Measurements from ENCODE around the gene PZP. TPM values are rescaled to one million over a fixed set of nuclear protein-coding genes. Genes with fewer than 3 reads are reported as not detected.
A peak's percentile ranks its signal among the peaks of the same experiment; 100 is the strongest.

PZP gene
- total RNA-seq, 1 experiment from 2014 or later = not detected

GRCh38 chr12:9156119-9156518 lies 52.1 kb downstream of the PZP start:
- BruUV-seq (replicated peaks) = no TSS peak
- DNase-seq = no peak
- no peak overlapping the region for H2AFZ ChIP-seq
- no peak for TF ChIP-seq EZH2 (IDR thresholded peaks at IDR 0.05; ENCODE audit: low read depth)
- TF ChIP-seq CTCF (conservative IDR thresholded peaks at IDR 0.05) = no peak
- intact Hi-C loops (cut with micrococcal nuclease; ENCODE audit: unreplicated experiment) = no loop called here
- H3K27ac ChIP-seq = no peak overlapping the region
- no peaks in the 10 kb centered on the region for H3K79me2 ChIP-seq (ENCODE audit: low read depth)
- no peaks in the 10 kb centered on the region for H4K20me1 ChIP-seq (ENCODE audit: insufficient read depth)
- ChIA-PET POLR2A (ENCODE audit: unreplicated experiment) (no interaction called here), CTCF (no interaction called here)
- H3K4me1 ChIP-seq (replicated peaks; ENCODE audit: insufficient read depth) = no peaks in the 10 kb centered on the region
- H3F3A ChIP-seq (ENCODE audit: insufficient read depth, low read depth) = no peaks in the 10 kb centered on the region
- no peaks in the 10 kb centered on the region for H3K9me2 ChIP-seq (ENCODE audit: insufficient read depth)
- no peak overlapping the region for H3K4me3 ChIP-seq
- no peaks in the 10 kb centered on the region for H3K9me3 ChIP-seq (ENCODE audit: insufficient read depth, low read depth)
- peaks cover 34% of the 10 kb centered on the region for H3K27me3 ChIP-seq (ENCODE audit: insufficient read depth, low read depth)
- no peak overlapping the region for H3K4me2 ChIP-seq
- no peaks in the 10 kb centered on the region for H3K36me3 ChIP-seq (ENCODE audit: low read depth)

- Histone ChIP-seq H3K9me2 (ENCODE audit: insufficient read depth) (no peaks in the 10 kb centered on the region), H3K9me3 (ENCODE audit: insufficient read depth, low read depth) (0 out of 2 replicates have a peak, but pooled peaks cover 3% of the 10 kb centered on the region), H3K4me1 (replicated peaks; ENCODE audit: insufficient read depth) (no peaks in the 10 kb centered on the region), H3K79me2 (ENCODE audit: low read depth) (no peaks in the 10 kb centered on the region), H3K4me2 (no peak overlapping the region), H3K36me3 (ENCODE audit: low read depth) (no peaks in the 10 kb centered on the region), H3K27me3 (ENCODE audit: insufficient read depth, low read depth) (no peaks in the 10 kb centered on the region; the same call in 1 of the 2 replicates), H4K20me1 (ENCODE audit: insufficient read depth) (no peaks in the 10 kb centered on the region), H3F3A (ENCODE audit: insufficient read depth, low read depth) (no peaks in the 10 kb centered on the region), H3K27ac (no peak overlapping the region), H3K4me3 (no peak overlapping the region), H2AFZ (no peak overlapping the region)
- no peak for DNase-seq
- BruUV-seq (replicated peaks) = no TSS peak
- POLR2A ChIA-PET (ENCODE audit: unreplicated experiment) = no interaction called here
- TF ChIP-seq CTCF (conservative IDR thresholded peaks at IDR 0.05) (peak; percentile 51), EZH2 (IDR thresholded peaks at IDR 0.05; ENCODE audit: low read depth) (no peak)
- CTCF ChIA-PET = interaction anchor here (0.6 kb wide), 1 partner anchor 321 kb away, joined by 3 read pairs; no protein-coding TSS in a partner anchor
- intact Hi-C loops (cut with micrococcal nuclease; ENCODE audit: unreplicated experiment) = no loop called here
Measured at GRCh38 chr12:9149372-9149771, 58.8 kb downstream of the PZP start.

- Histone ChIP-seq H3K4me1 (replicated peaks; ENCODE audit: insufficient read depth) (no peaks in the 10 kb centered on the region), H3K27me3 (ENCODE audit: insufficient read depth, low read depth) (no peaks in the 10 kb centered on the region; the same call in 1 of the 2 replicates), H2AFZ (no peak overlapping the region), H4K20me1 (ENCODE audit: insufficient read depth) (no peaks in the 10 kb centered on the region), H3K4me2 (no peak overlapping the region), H3F3A (ENCODE audit: insufficient read depth, low read depth) (no peaks in the 10 kb centered on the region), H3K36me3 (ENCODE audit: low read depth) (no peaks in the 10 kb centered on the region), H3K4me3 (no peak overlapping the region), H3K27ac (no peak overlapping the region), H3K9me3 (ENCODE audit: insufficient read depth, low read depth) (0 out of 2 replicates have a peak, but pooled peaks cover 3% of the 10 kb centered on the region), H3K79me2 (ENCODE audit: low read depth) (no peaks in the 10 kb centered on the region), H3K9me2 (ENCODE audit: insufficient read depth) (no peaks in the 10 kb centered on the region)
- intact Hi-C loops (cut with micrococcal nuclease; ENCODE audit: unreplicated experiment) = no loop called here
- TF ChIP-seq CTCF (conservative IDR thresholded peaks at IDR 0.05) (no peak), EZH2 (IDR thresholded peaks at IDR 0.05; ENCODE audit: low read depth) (no peak)
- no peak for DNase-seq
- POLR2A ChIA-PET (ENCODE audit: unreplicated experiment) = no interaction called here
- CTCF ChIA-PET = interaction anchor here (0.6 kb wide), 2 partner anchors 320 to 325 kb away, joined by 3 to 9 read pairs; no protein-coding TSS in a partner anchor
- BruUV-seq (replicated peaks) = no TSS peak
Measured at GRCh38 chr12:9148926-9149325, 59.3 kb downstream of the PZP start.

Measured in PC-9 (cell line).